HepG2 (cell line): ENCODE data around the gene DIP2C. TPM values are rescaled to one million over a fixed set of nuclear protein-coding genes. Genes with fewer than 3 reads are reported as not detected.
A peak's percentile ranks its signal among the peaks of the same experiment; 100 is the strongest.

Experiments used
- ATAC-seq: fragments of 200-7000 bp; cut with Tn5 transposase; 3 replicates; pipeline ENCODE4 v1.9.1; 2020; ENCODE audit warnings: mild to moderate bottlenecking, moderate library complexity
- BruUV-seq: library from RNA; stranded (reverse); fragments of 400-500 nt; replicated peaks from 2 replicates; lab custom pipeline; 2021; lab: Mats Ljungman, UMichigan
- CTCF ChIA-PET: fragments of 300-600 bp; formaldehyde crosslinking; extraction: SDS; loops from one replicate; lab custom pipeline; 2021; ENCODE audit warnings: low total read pairs, inconsistent platforms, low intra/inter-chr PET ratio; lab: Yijun Ruan, JAX
- POLR2A ChIA-PET: fragments of 350-600 bp; sonication (Branson Sonifier 250); formaldehyde crosslinking; loops from one replicate; lab custom pipeline; 2020; ENCODE audit warnings: antibody characterized with exemption, inconsistent platforms; lab: Yijun Ruan, JAX
- DNase-seq: peaks from one replicate; pipeline ENCODE4 v3.0.0-alpha.2; 2015; ENCODE audit warnings: low spot score
- FAIRE-seq: peaks from 3 replicates; lab custom pipeline; 2011; peaks lifted over from hg19 to GRCh38; lab: Jason Lieb, UNC
- H2AFZ ChIP-seq: one replicate; pipeline ENCODE4 v1.6.1; 2011; ENCODE audit warnings: low read length, inconsistent platforms
- H3K27ac ChIP-seq: fragments of 300-600 bp; 3 replicates; pipeline ENCODE4 v1.8.0; 2011; ENCODE audit warnings: mixed run types, mild to moderate bottlenecking, mixed read lengths, low read length, inconsistent platforms; ENCODE audit not compliant: insufficient read depth; ENCODE audit errors: extremely low read length
- H3K27me3 ChIP-seq, 2 experiments: fragments of 200-600 bp in 1 of 2; 2 replicates in 1 of 2; 3 replicates in 1 of 2; pipeline versions ENCODE4 v1.6.0 to v1.8.0; 2011; ENCODE audit warnings: low read length in 2 of 2, mild to moderate bottlenecking in 2 of 2, moderate library complexity in 2 of 2, inconsistent platforms in 1 of 2; ENCODE audit not compliant: insufficient read depth in 2 of 2, control insufficient read depth in 1 of 2
- H3K36me3 ChIP-seq, 2 experiments: fragments of 200-600 bp in 1 of 2; replicated peaks in 1 of 2; 2 replicates in 1 of 2; 3 replicates in 1 of 2; pipeline versions ENCODE4 v1.5.1 to v1.8.0; 2011; ENCODE audit warnings: low read length in 2 of 2, inconsistent platforms in 1 of 2; ENCODE audit not compliant: insufficient read depth in 2 of 2, control insufficient read depth in 1 of 2
- H3K4me1 ChIP-seq: 2 replicates; pipeline ENCODE4 v1.5.1; 2012; ENCODE audit warnings: low read length, inconsistent platforms; ENCODE audit not compliant: insufficient read depth
- H3K4me2 ChIP-seq: 2 replicates; pipeline ENCODE4 v1.6.0; 2011; ENCODE audit warnings: low read depth, low read length, inconsistent platforms
- H3K4me3 ChIP-seq, 3 experiments: fragments of 200-600 bp in 1 of 3; sonication (generic), shearing (Covaris generic) in 1 of 3; replicated peaks in 1 of 3; 2 replicates each; pipeline ENCODE4 v1.5.1; 2011 to 2016; ENCODE audit warnings: low read length in 3 of 3, inconsistent platforms in 2 of 3, low read depth in 2 of 3, mild to moderate bottlenecking in 2 of 3, control low read depth in 1 of 3, mixed read lengths in 1 of 3; ENCODE audit not compliant: insufficient read depth in 1 of 3
- H3K79me2 ChIP-seq: one replicate; pipeline ENCODE4 v1.6.1; 2011; ENCODE audit warnings: low read length, inconsistent platforms; ENCODE audit not compliant: insufficient read depth
- H3K9ac ChIP-seq: 2 replicates; pipeline ENCODE4 v1.6.0; 2011; ENCODE audit warnings: mild to moderate bottlenecking, low read depth, low read length, inconsistent platforms; ENCODE audit not compliant: insufficient read depth
- H3K9me3 ChIP-seq: 2 replicates; pipeline ENCODE4 v1.5.1; 2012; ENCODE audit warnings: mild to moderate bottlenecking, low read length
- H4K20me1 ChIP-seq: 2 replicates; pipeline ENCODE4 v1.6.0; 2011; ENCODE audit warnings: inconsistent platforms, mild to moderate bottlenecking, low read length, moderate library complexity; ENCODE audit not compliant: insufficient read depth
- ELF4 ChIP-seq: sonication (generic); formaldehyde crosslinking; IDR thresholded peaks from 2 replicates; pipeline ENCODE4 v1.5.0; 2020; ENCODE audit warnings: missing genetic modification reagents, mild to moderate bottlenecking, moderate library complexity, borderline replicate concordance
- GLI4 ChIP-seq: sonication (generic); formaldehyde crosslinking; IDR thresholded peaks from 2 replicates; pipeline ENCODE4 v1.5.1; 2020; ENCODE audit warnings: missing genetic modification reagents, mild to moderate bottlenecking, moderate library complexity, borderline replicate concordance
- MAFG ChIP-seq: sonication (generic); formaldehyde crosslinking; IDR thresholded peaks from 2 replicates; pipeline ENCODE4 v1.5.1; 2020; ENCODE audit warnings: mild to moderate bottlenecking, missing genetic modification reagents
- MXD1 ChIP-seq: sonication (generic); formaldehyde crosslinking; IDR thresholded peaks from 2 replicates; pipeline ENCODE4 v1.4.0; 2020; ENCODE audit warnings: mild to moderate bottlenecking, missing genetic modification reagents
- SRY ChIP-seq: sonication (generic); formaldehyde crosslinking; IDR thresholded peaks from 2 replicates; pipeline ENCODE4 v1.8.0; 2022; ENCODE audit warnings: mild to moderate bottlenecking, missing genetic modification reagents
- STAG1 ChIP-seq: sonication (generic); formaldehyde crosslinking; IDR thresholded peaks from 2 replicates; pipeline ENCODE4 v1.4.0; 2020; ENCODE audit warnings: missing genetic modification reagents
- THAP8 ChIP-seq: sonication (generic); formaldehyde crosslinking; IDR thresholded peaks from 2 replicates; pipeline ENCODE4 v1.5.1; 2020; ENCODE audit warnings: missing genetic modification reagents, mild to moderate bottlenecking, borderline replicate concordance
- ZBTB39 ChIP-seq: sonication (generic); formaldehyde crosslinking; IDR thresholded peaks from 2 replicates; pipeline ENCODE4 v1.5.0; 2020; ENCODE audit warnings: missing genetic modification reagents
- ZBTB8A ChIP-seq: sonication (generic); formaldehyde crosslinking; IDR thresholded peaks from 2 replicates; pipeline ENCODE4 v1.4.0; 2020; ENCODE audit warnings: mild to moderate bottlenecking, low read depth, missing genetic modification reagents, borderline replicate concordance
- ZNF264 ChIP-seq: sonication (generic); formaldehyde crosslinking; IDR thresholded peaks from 2 replicates; pipeline ENCODE4 v1.4.0; 2020; ENCODE audit warnings: missing genetic modification reagents
- ZNF563 ChIP-seq: sonication (generic); formaldehyde crosslinking; IDR thresholded peaks from 2 replicates; pipeline ENCODE4 v1.8.0; 2022; ENCODE audit warnings: mild to moderate bottlenecking, moderate library complexity, missing genetic modification reagents
- ZNF577 ChIP-seq: sonication (generic); formaldehyde crosslinking; IDR thresholded peaks from 2 replicates; pipeline ENCODE4 v1.4.0; 2020; ENCODE audit warnings: mild to moderate bottlenecking, low read depth, missing genetic modification reagents, borderline replicate concordance
- WGBS: methylation state at CpG from one replicate; pipeline ENCODE4 v1.1.6; 2017; ENCODE audit warnings: low lambda C conversion rate; 5-methylcytosine and 5-hydroxymethylcytosine counted together
- in situ Hi-C: cut with HindIII; loops from 2 replicates; pipeline ENCODE4 v1.10.0; 2017; ENCODE audit warnings: low pct_unique_long_range_greater_than_20kb; ENCODE audit not compliant: extremely low pct_ligation_motif_present
- intact Hi-C: fragments of 100-400 bp; cut with micrococcal nuclease; formaldehyde crosslinking; loops from one replicate; pipeline ENCODE4 v1.10.0; 2022; ENCODE audit not compliant: unreplicated experiment
- polyA plus RNA-seq, 8 experiments: library from polyadenylated mRNA; depleted of rRNA in 3 of 8; stranded (reverse) in 7 of 8; unstranded in 1 of 8; fragments of >200 nt; fragmentation: Illumina TruSeq in 4 of 8; extraction: Trizol in 4 of 8; gene quantifications; 2 replicates each; pipeline versions ENCODE4 v1.2.1 to v1.2.3, GENCODE V29; 2011 to 2016; ENCODE audit warnings: low read depth in 4 of 8, missing spikeins in 1 of 8, mixed read lengths in 1 of 8; ENCODE audit not compliant: insufficient read depth in 1 of 8
- total RNA-seq, 5 experiments: library from RNA; depleted of rRNA; stranded (reverse); fragments of >200 nt; fragmentation: Illumina TruSeq; extraction: Trizol; gene quantifications; 2 replicates each; pipeline ENCODE4 v1.2.3, GENCODE V29; 2016; ENCODE audit warnings: low read depth in 1 of 5

The DIP2C gene
- total and polyA plus RNA-seq, 2 of the 13 experiments (the other 11 are each of a cell fraction or from before 2014, with no cell fraction given) = 2.2 to 2.7 TPM

GRCh38 chr10:398954-399353 is 290.5 kb downstream of the DIP2C start:
- no peak for TF ChIP-seq THAP8 (CRISPR knock-in tag)
- TF ChIP-seq STAG1 (CRISPR knock-in tag) = 0 out of 2 replicates have a peak, but pooled peaks have one; percentile 2
- FAIRE-seq = no peak
- Histone ChIP-seq H3K9ac (no peak overlapping the region), H3K79me2 (no peaks in the 10 kb centered on the region), H3K27ac (no peak overlapping the region), H3K36me3 (no peaks in the 10 kb centered on the region; a peak in 1 of 5 replicates), H3K4me2 (no peak overlapping the region), H4K20me1 (no peaks in the 10 kb centered on the region), H3K4me1 (no peaks in the 10 kb centered on the region), H3K9me3 (no peaks in the 10 kb centered on the region), H3K27me3 (no peaks in the 10 kb centered on the region), H2AFZ (no peak overlapping the region), H3K4me3 (no peak overlapping the region)
- intact Hi-C loops (no loop called here), in situ Hi-C loops (no loop called here)
- BruUV-seq = no TSS peak
- POLR2A ChIA-PET = no interaction called here
- DNase-seq = no peak
- WGBS = 90% methylated on average over 20 of the region's 22 CpGs
- CTCF ChIA-PET = no interaction called here
- ATAC-seq = no peak

GRCh38 chr10:397321-398068 is 292.0 kb downstream of the DIP2C start:
- ChIA-PET POLR2A (no interaction called here), CTCF (no interaction called here)
- Histone ChIP-seq H2AFZ (no peak overlapping the region), H3K27ac (no peak overlapping the region), H3K4me2 (no peak overlapping the region), H4K20me1 (no peaks in the 10 kb centered on the region), H3K4me1 (no peaks in the 10 kb centered on the region), H3K79me2 (no peaks in the 10 kb centered on the region), H3K9ac (no peak overlapping the region), H3K27me3 (no peaks in the 10 kb centered on the region), H3K4me3 (no peak overlapping the region), H3K36me3 (no peaks in the 10 kb centered on the region; a peak in 1 of 5 replicates), H3K9me3 (no peaks in the 10 kb centered on the region)
- 96% methylated on average over 18 of the region's 18 CpGs for WGBS
- intact Hi-C loops = no loop called here
- BruUV-seq = no TSS peak
- DNase-seq = no peak
- in situ Hi-C loops = no loop called here
- ATAC-seq = no peak
- FAIRE-seq = no peak
- TF ChIP-seq SRY (CRISPR knock-in tag) (no peak), ZNF264 (no peak), ZBTB8A (CRISPR knock-in tag) (no peak), GLI4 (CRISPR knock-in tag) (no peak), ZBTB39 (CRISPR knock-in tag) (no peak), MXD1 (CRISPR knock-in tag) (no peak), ELF4 (CRISPR knock-in tag) (no peak), ZNF577 (CRISPR knock-in tag) (no peak), MAFG (CRISPR knock-in tag) (no peak), ZNF563 (CRISPR knock-in tag) (no peak)
